OCI-LY3 (cell line): ENCODE data around the gene RSPH9.

Source experiments
- H2AFZ ChIP-seq: fragments of 200-600, 300-600 bp; shearing (Covaris generic); 2 replicates; pipeline ENCODE4 v1.6.0; 2014; ENCODE audit warnings: antibody characterized with exemption, low read depth, low read length
- H3K27ac ChIP-seq: fragments of 200-600, 300-600 bp; sonication (generic); 2 replicates; pipeline ENCODE4 v1.5.1; 2014; ENCODE audit warnings: mild to moderate bottlenecking, low read length, moderate library complexity, mixed read lengths
- H3K27me3 ChIP-seq: fragments of 200-600, 300-600 bp; sonication (generic); 2 replicates; pipeline ENCODE4 v1.6.1; 2014; ENCODE audit warnings: low read depth, low read length, mixed read lengths
- H3K36me3 ChIP-seq: fragments of 200-600, 300-600 bp; sonication (generic); replicated peaks from 2 replicates; pipeline ENCODE3; 2014; ENCODE audit warnings: low read depth, low read length, mixed read lengths
- H3K4me1 ChIP-seq: fragments of 300-600, 200-600 bp; sonication (generic); 2 replicates; pipeline ENCODE4 v1.6.1; 2014; ENCODE audit warnings: low read length, mixed read lengths
- H3K4me2 ChIP-seq: fragments of 200-600, 300-600 bp; sonication (generic); 2 replicates; pipeline ENCODE4 v1.6.1; 2014; ENCODE audit warnings: low read length, mixed read lengths
- H3K4me3 ChIP-seq: fragments of 300-600, 200-600 bp; sonication (generic); 2 replicates; pipeline ENCODE4 v1.5.1; 2014; ENCODE audit warnings: antibody characterized with exemption, mild to moderate bottlenecking, low read length, moderate library complexity
- H3K79me2 ChIP-seq: fragments of 300-600, 200-600 bp; shearing (Covaris generic); 2 replicates; pipeline ENCODE4 v1.6.1; 2014; ENCODE audit warnings: mild to moderate bottlenecking, low read length, mixed read lengths
- H3K9ac ChIP-seq: fragments of 300-600, 200-600 bp; shearing (Covaris generic); 2 replicates; pipeline ENCODE4 v1.6.0; 2014; ENCODE audit warnings: mild to moderate bottlenecking, low read length, moderate library complexity
- H3K9me3 ChIP-seq: fragments of 200-600, 300-600 bp; shearing (Covaris generic); 2 replicates; pipeline ENCODE4 v1.6.1; 2014; ENCODE audit warnings: low read length, mixed read lengths; ENCODE audit not compliant: insufficient read depth
- H4K20me1 ChIP-seq: fragments of 200-600, 300-600 bp; sonication (generic); 2 replicates; pipeline ENCODE4 v1.6.1; 2016; ENCODE audit warnings: low read length, mixed read lengths; ENCODE audit not compliant: insufficient read depth
- EZH2phosphoT487 ChIP-seq: fragments of 200-600 bp; shearing (Covaris generic); IDR thresholded peaks from 2 replicates; pipeline ENCODE4 v1.6.1; 2018; ENCODE audit warnings: antibody characterized with exemption, mixed run types, low read depth
- TF ChIP-seq, protein P1 (sequence below): fragments of 200-600, 300-600 bp; sonication (generic); IDR thresholded peaks from 2 replicates; pipeline ENCODE4 v1.5.1; 2014; ENCODE audit warnings: antibody characterized with exemption, low read length, low read depth

The RSPH9 gene

DNA sequence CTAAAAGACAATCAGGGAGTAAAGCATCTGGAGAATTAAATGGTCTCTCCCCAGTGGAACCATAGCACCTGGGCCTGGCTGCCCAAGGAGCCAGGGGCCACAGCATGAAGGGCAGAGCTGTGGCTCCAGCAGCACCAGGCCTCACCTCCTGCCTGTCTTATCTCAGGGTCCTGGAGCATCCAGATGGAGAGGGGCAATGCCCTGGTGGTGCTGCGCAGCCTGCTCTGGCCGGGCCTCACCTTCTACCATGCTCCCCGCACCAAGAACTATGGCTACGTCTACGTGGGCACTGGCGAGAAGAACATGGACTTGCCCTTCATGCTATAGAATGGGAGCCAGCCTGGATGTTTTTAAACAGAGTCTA lies 25.8 kb downstream of the RSPH9 start:
- H3K79me2 ChIP-seq, result no peaks in the 10 kb centered on the region
- H3K4me1 ChIP-seq, result peaks cover 31% of the 10 kb centered on the region
- no peaks in the 10 kb centered on the region for H3K27me3 ChIP-seq
- no peak overlapping the region for H3K27ac ChIP-seq
- H3K36me3 ChIP-seq, result peaks cover 39% of the 10 kb centered on the region
- no peaks in the 10 kb centered on the region for H3K9me3 ChIP-seq
- no peak overlapping the region for H3K4me3 ChIP-seq
- H3K4me2 ChIP-seq, result no peak overlapping the region
- H2AFZ ChIP-seq, result no peak overlapping the region
- no peak overlapping the region for H3K9ac ChIP-seq
- TF ChIP-seq, protein P1, sequence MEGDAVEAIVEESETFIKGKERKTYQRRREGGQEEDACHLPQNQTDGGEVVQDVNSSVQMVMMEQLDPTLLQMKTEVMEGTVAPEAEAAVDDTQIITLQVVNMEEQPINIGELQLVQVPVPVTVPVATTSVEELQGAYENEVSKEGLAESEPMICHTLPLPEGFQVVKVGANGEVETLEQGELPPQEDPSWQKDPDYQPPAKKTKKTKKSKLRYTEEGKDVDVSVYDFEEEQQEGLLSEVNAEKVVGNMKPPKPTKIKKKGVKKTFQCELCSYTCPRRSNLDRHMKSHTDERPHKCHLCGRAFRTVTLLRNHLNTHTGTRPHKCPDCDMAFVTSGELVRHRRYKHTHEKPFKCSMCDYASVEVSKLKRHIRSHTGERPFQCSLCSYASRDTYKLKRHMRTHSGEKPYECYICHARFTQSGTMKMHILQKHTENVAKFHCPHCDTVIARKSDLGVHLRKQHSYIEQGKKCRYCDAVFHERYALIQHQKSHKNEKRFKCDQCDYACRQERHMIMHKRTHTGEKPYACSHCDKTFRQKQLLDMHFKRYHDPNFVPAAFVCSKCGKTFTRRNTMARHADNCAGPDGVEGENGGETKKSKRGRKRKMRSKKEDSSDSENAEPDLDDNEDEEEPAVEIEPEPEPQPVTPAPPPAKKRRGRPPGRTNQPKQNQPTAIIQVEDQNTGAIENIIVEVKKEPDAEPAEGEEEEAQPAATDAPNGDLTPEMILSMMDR, result no peak
- TF ChIP-seq EZH2phosphoT487, result no peak
- 0 out of 2 replicates have a peak, but pooled peaks cover 6% of the 10 kb centered on the region for H4K20me1 ChIP-seq

DNA sequence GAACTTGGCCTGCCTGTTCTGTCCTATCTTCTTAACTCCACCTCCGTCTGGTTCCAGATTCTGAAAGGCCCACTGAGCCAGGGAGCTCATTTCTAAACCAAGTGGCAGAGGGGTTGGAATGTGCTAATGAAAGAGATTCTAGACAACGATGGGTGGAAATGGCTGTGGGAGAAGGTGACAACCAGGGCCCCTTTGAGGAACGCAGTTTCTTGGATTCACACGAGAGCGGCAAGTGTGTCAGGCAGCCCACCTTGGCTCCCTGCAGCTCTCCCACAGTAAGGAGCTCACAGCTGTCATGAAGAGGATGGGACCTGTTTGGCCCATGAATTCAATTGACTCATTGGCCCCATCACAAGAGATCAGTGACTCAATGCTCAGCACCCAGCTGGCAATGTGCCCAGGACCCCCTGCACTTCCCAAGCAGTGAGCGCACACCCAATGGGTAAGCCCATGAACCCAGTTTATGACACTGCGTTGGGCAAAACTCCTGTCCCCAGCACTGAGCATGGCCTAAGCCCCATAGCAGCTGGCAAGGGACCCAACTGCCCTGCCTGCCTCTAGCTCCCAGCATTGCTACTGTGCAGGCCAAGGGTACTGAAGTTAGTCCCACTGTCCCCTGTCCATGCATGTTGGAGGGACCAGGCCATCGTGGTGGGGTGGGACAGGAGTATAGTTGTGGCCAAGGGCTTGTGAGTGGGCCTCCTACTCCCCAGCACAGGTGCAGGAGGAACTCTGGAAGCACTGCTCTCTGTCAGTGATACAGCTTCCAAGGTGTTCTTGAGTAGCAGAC lies 26.4 kb downstream of the RSPH9 start:
- Histone ChIP-seq H4K20me1 (peaks cover 8% of the 10 kb centered on the region; the same call in 1 of the 2 replicates), H3K4me3 (no peak overlapping the region), H3K27me3 (no peaks in the 10 kb centered on the region), H3K4me1 (peaks cover 31% of the 10 kb centered on the region), H3K79me2 (no peaks in the 10 kb centered on the region), H3K27ac (no peak overlapping the region), H3K9ac (no peak overlapping the region), H3K4me2 (no peak overlapping the region), H2AFZ (no peak overlapping the region), H3K36me3 (peaks cover 42% of the 10 kb centered on the region), H3K9me3 (no peaks in the 10 kb centered on the region)
- no peak for TF ChIP-seq EZH2phosphoT487
- TF ChIP-seq, protein P1, result no peak

DNA sequence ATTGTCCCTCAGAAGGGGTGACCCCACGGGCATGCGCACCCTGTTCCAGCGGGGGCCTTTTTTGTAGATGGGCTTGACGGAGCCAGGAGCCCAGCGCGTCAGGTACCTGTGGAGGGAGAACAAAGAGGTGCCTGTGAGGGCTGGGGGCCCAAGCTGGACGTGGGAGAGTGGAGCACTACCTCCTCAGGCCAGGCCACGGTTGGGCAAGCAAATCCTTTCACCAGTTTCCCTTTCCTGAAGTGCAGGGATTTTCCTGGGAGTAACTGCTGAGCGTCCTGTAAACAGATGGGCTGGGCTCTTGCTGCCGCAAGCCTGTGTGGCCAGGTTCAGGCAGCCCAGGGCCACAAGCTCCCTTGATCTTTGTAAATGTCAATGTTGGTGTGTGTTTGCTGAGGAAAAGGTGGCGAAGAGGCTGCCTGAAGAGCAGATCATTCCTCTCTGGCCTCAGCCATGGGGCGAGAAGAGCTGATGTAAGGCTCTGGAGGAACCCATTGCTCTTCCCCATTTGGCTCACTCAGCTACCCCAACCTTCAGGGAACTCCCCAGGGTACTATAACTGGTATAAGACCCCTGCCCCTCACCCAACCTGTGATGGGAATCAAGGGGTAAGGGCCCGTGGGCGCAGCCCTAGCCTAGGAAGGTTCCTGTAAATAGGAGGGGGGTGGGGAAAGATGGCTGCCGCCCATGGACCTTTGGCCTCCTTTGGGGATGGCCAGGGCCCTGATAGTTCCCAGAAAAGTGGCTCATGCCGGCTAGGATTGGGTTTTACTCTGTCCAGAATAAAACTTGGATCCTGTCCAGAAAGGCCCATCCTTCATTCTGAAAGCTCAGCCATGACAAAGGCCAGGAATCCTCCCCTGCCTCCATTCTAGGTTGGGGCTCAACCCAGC lies 27.2 kb downstream of the RSPH9 start:
- Histone ChIP-seq H3K4me3 (no peak overlapping the region), H2AFZ (no peak overlapping the region), H3K79me2 (no peaks in the 10 kb centered on the region), H3K36me3 (peaks cover 50% of the 10 kb centered on the region), H3K9me3 (no peaks in the 10 kb centered on the region), H3K27me3 (no peaks in the 10 kb centered on the region), H3K4me2 (no peak overlapping the region), H3K9ac (no peak overlapping the region), H4K20me1 (peaks cover 13% of the 10 kb centered on the region; the same call in 1 of the 2 replicates), H3K27ac (no peak overlapping the region), H3K4me1 (peaks cover 29% of the 10 kb centered on the region)
- TF ChIP-seq EZH2phosphoT487, result no peak
- TF ChIP-seq, protein P1, result no peak

DNA sequence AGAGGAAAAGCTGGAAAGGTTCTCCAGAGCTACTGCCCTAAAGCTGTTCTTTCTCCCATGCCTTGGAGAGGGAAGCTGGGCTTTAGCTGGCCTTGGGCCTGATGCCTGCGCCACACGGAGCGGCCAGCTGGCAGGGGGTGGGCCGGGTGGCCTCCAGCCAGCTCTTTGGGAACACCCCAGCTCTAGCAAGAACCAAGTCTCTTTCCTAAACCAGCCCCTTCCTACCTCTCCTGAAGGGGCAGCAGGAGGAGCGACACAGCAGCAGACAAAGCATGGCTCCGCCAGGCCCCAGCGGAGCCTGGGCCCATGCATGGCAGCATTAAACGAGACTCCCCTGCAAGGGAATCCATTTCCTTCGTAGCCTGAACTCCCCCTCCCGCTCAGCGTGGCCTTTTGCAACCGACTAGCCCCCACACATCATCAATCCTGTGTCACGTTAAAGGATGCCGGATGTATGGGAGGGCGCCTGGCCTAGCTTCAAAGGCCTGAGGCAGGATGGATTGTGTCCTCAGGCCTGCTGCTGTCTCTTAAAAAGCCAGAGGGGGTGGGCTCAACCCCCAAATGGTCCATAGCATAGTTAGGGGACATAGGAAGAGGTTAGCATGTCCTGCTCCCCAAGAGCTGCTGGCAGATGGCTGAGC lies 28.7 kb downstream of the RSPH9 start:
- Histone ChIP-seq H4K20me1 (peaks cover 13% of the 10 kb centered on the region; the same call in 1 of the 2 replicates), H3K4me2 (no peak overlapping the region), H3K36me3 (peaks cover 66% of the 10 kb centered on the region), H3K4me1 (peaks cover 15% of the 10 kb centered on the region), H3K79me2 (no peaks in the 10 kb centered on the region), H3K27me3 (no peaks in the 10 kb centered on the region), H3K27ac (no peak overlapping the region), H3K9me3 (no peaks in the 10 kb centered on the region), H2AFZ (no peak overlapping the region), H3K9ac (no peak overlapping the region), H3K4me3 (no peak overlapping the region)
- TF ChIP-seq, protein P1, result no peak
- TF ChIP-seq EZH2phosphoT487, result no peak
